SJSA1 (cell line): ENCODE data around the gene BLTP2. TPM values are rescaled to one million over a fixed set of nuclear protein-coding genes. Genes with fewer than 3 reads are reported as not detected.
"Not testable (repeated sequence)": the region's sequence is repeated elsewhere in the genome, so short reads cannot be mapped to it uniquely, and the experiment has no call there.

Source experiments
- DNase-seq, 2 experiments: peaks; one replicate each; pipeline ENCODE4 v3.0.0-alpha.2; 2015 to 2020; ENCODE audit warnings: low spot score in 2 of 2, low read depth in 1 of 2
- H3K27ac ChIP-seq: fragments of 250-450 bp; sonication (Bioruptor Pico); 2 replicates; pipeline ENCODE4 v1.5.1; 2020; ENCODE audit warnings: mild to moderate bottlenecking, moderate library complexity
- H3K27me3 ChIP-seq: fragments of 250-450 bp; sonication (Bioruptor Pico); replicated peaks from 2 replicates; pipeline ENCODE4 v1.5.1; 2020; ENCODE audit warnings: mild to moderate bottlenecking, moderate library complexity
- H3K36me3 ChIP-seq: fragments of 250-450 bp; sonication (Bioruptor Pico); 2 replicates; pipeline ENCODE4 v1.5.1; 2020; ENCODE audit warnings: mild to moderate bottlenecking
- H3K4me1 ChIP-seq: fragments of 250-450 bp; sonication (Bioruptor Pico); replicated peaks from 2 replicates; pipeline ENCODE4 v1.6.1; 2021; ENCODE audit warnings: mild to moderate bottlenecking
- H3K4me3 ChIP-seq: fragments of 250-450 bp; sonication (Bioruptor Pico); 2 replicates; pipeline ENCODE4 v1.5.1; 2020; ENCODE audit warnings: mild to moderate bottlenecking
- H3K9me3 ChIP-seq: fragments of 250-450 bp; sonication (Bioruptor Pico); replicated peaks from 2 replicates; pipeline ENCODE4 v1.5.1; 2020; ENCODE audit warnings: mild to moderate bottlenecking
- total RNA-seq: library from RNA; depleted of rRNA; stranded (reverse); fragments of >200 nt; shearing (Covaris generic); gene quantifications from 2 replicates; pipeline ENCODE4 v1.2.3, GENCODE V29; 2014

The BLTP2 gene
- total RNA-seq, 1 experiment from 2014 or later = 58.8 TPM

- H3K36me3 ChIP-seq = peaks cover 72% of the 10 kb centered on the region
- H3K27me3 ChIP-seq = no peaks in the 10 kb centered on the region
- peak within 1 kb of the TSS; percentile 87 for H3K27ac ChIP-seq
- peaks cover 17% of the 10 kb centered on the region for H3K4me1 ChIP-seq
- peak within 1 kb of the TSS; percentile 76 for H3K4me3 ChIP-seq
- peak; percentile 88 to 95 for DNase-seq
- no peaks in the 10 kb centered on the region for H3K9me3 ChIP-seq
Observed at GRCh38 chr17:28661635-28662526, 16.9 kb upstream of the BLTP2 start, which contains the start of the genes SDF2 and SUPT6H. Gene SDF2 (minus strand): TSS chr17:28661906. CDS start chr17:28661876, 30 bp downstream. Gene SUPT6H (plus strand): TSS chr17:28662205. CDS start chr17:28673402, 11,197 bp downstream.

- H3K4me3 ChIP-seq, H3K27ac ChIP-seq, H3K9me3 ChIP-seq, DNase-seq, H3K27me3 ChIP-seq: not testable (repeated sequence)
- Histone ChIP-seq H3K36me3 (peaks cover 69% of the 10 kb centered on the region), H3K4me1 (peaks cover 17% of the 10 kb centered on the region)
Observed at GRCh38 chr17:28659497-28659881, 14.5 kb upstream of the BLTP2 start.

- peaks cover 66% of the 10 kb centered on the region for H3K36me3 ChIP-seq
- not testable (repeated sequence) for H3K4me3 ChIP-seq, DNase-seq, H3K9me3 ChIP-seq, H3K27ac ChIP-seq, H3K27me3 ChIP-seq
- H3K4me1 ChIP-seq = peaks cover 15% of the 10 kb centered on the region
Observed at GRCh38 chr17:28658766-28659496, 14.0 kb upstream of the BLTP2 start.

GRCh38 chr17:28658342-28658741 is 13.4 kb upstream of the BLTP2 start:
- peaks cover 68% of the 10 kb centered on the region for H3K36me3 ChIP-seq
- not testable (repeated sequence) for H3K4me3 ChIP-seq, H3K27me3 ChIP-seq

GRCh38 chr17:28657756-28658155 is 12.8 kb upstream of the BLTP2 start:
- Histone ChIP-seq H3K36me3 (peaks cover 70% of the 10 kb centered on the region), H3K27me3 (no peaks in the 10 kb centered on the region), H3K27ac (no peak overlapping the region), H3K4me1 (peaks cover 6% of the 10 kb centered on the region), H3K9me3 (no peaks in the 10 kb centered on the region), H3K4me3 (no peak overlapping the region)
- no peak for DNase-seq

More at GRCh38 chr17:28658342-28658741, 13.4 kb upstream of the BLTP2 start:
- DNase-seq, H3K27ac ChIP-seq, H3K9me3 ChIP-seq: not testable (repeated sequence)
- peaks cover 12% of the 10 kb centered on the region for H3K4me1 ChIP-seq

- Histone ChIP-seq H3K4me3 (no peak overlapping the region), H3K27me3 (no peaks in the 10 kb centered on the region), H3K9me3 (no peaks in the 10 kb centered on the region), H3K4me1 (no peaks in the 10 kb centered on the region), H3K27ac (no peak overlapping the region), H3K36me3 (peaks cover 71% of the 10 kb centered on the region)
- no peak for DNase-seq
Observed at GRCh38 chr17:28655160-28655559, 10.2 kb upstream of the BLTP2 start.

- no peak overlapping the region for H3K4me3 ChIP-seq
Observed at GRCh38 chr17:28648698-28649097, 3.7 kb upstream of the BLTP2 start.

GRCh38 chr17:28646039-28646754 is 1.2 kb upstream of the BLTP2 start:
- no peak for DNase-seq
- peaks cover 57% of the 10 kb centered on the region for H3K36me3 ChIP-seq
- no peaks in the 10 kb centered on the region for H3K27me3 ChIP-seq
- H3K27ac ChIP-seq = peak overlapping the region; percentile 7; the same call in 1 of the 2 replicates
- peaks cover 15% of the 10 kb centered on the region for H3K4me1 ChIP-seq
- no peak overlapping the region for H3K4me3 ChIP-seq
- no peaks in the 10 kb centered on the region for H3K9me3 ChIP-seq

More at GRCh38 chr17:28648698-28649097, 3.7 kb upstream of the BLTP2 start:
- Histone ChIP-seq H3K9me3 (no peaks in the 10 kb centered on the region), H3K27me3 (no peaks in the 10 kb centered on the region), H3K27ac (no peak overlapping the region), H3K4me1 (peaks cover 12% of the 10 kb centered on the region), H3K36me3 (peaks cover 55% of the 10 kb centered on the region)
- DNase-seq = no peak

- Histone ChIP-seq H3K4me1 (peaks cover 15% of the 10 kb centered on the region), H3K36me3 (peaks cover 57% of the 10 kb centered on the region), H3K9me3 (no peaks in the 10 kb centered on the region), H3K4me3 (peak overlapping the region; percentile 59), H3K27ac (peak overlapping the region; percentile 43), H3K27me3 (no peaks in the 10 kb centered on the region)
- no peak for DNase-seq
Observed at GRCh38 chr17:28645576-28645939, 600 bp upstream of the BLTP2 start.

GRCh38 chr17:28643983-28644786 is 773 bp downstream of the BLTP2 start:
- Histone ChIP-seq H3K27me3 (no peaks in the 10 kb centered on the region), H3K36me3 (peaks cover 65% of the 10 kb centered on the region), H3K4me1 (peaks cover 15% of the 10 kb centered on the region), H3K27ac (no peak overlapping the region), H3K9me3 (no peaks in the 10 kb centered on the region), H3K4me3 (peak overlapping the region; percentile 59)
- DNase-seq = peak in 1 of 2 experiments; percentile 51

GRCh38 chr17:28641579-28641978 is 3.4 kb downstream of the BLTP2 start:
- no peak for DNase-seq
- Histone ChIP-seq H3K27ac (no peak overlapping the region), H3K36me3 (peaks cover 76% of the 10 kb centered on the region), H3K4me1 (peaks cover 10% of the 10 kb centered on the region), H3K27me3 (no peaks in the 10 kb centered on the region), H3K9me3 (no peaks in the 10 kb centered on the region), H3K4me3 (no peak overlapping the region)

- Histone ChIP-seq H3K9me3 (no peaks in the 10 kb centered on the region), H3K27me3 (no peaks in the 10 kb centered on the region), H3K4me3 (no peak overlapping the region), H3K36me3 (peaks cover 95% of the 10 kb centered on the region), H3K4me1 (no peaks in the 10 kb centered on the region), H3K27ac (no peak overlapping the region)
- no peak for DNase-seq
Observed at GRCh38 chr17:28635506-28635905, 9.5 kb downstream of the BLTP2 start.
